HG03139 (cell line): ENCODE measurements around the gene GFRA1.
"Not testable (repeated sequence)": the region's sequence is repeated elsewhere in the genome, so short reads cannot be mapped to it uniquely, and the experiment has no call there.

Experiments used
- ATAC-seq: cut with Tn5 transposase; IDR thresholded peaks from one replicate; pipeline ENCODE4 v1.9.1; 2021; ENCODE audit not compliant: unreplicated experiment

GFRA1 gene

GRCh38 chr10:116076621-116077020 lies 196.4 kb downstream of the GFRA1 start:
- ATAC-seq = no peak

- no peak for ATAC-seq
Observed at GRCh38 chr10:116073510-116073909, 199.5 kb downstream of the GFRA1 start.

- no peak for ATAC-seq
Observed at GRCh38 chr10:116073001-116073400, 200.0 kb downstream of the GFRA1 start.

- ATAC-seq = no peak
Observed at GRCh38 chr10:116071453-116072148, 201.4 kb downstream of the GFRA1 start.

GRCh38 chr10:116070743-116071320 lies 202.2 kb downstream of the GFRA1 start:
- ATAC-seq = no peak

GRCh38 chr10:116069856-116070255 lies 203.2 kb downstream of the GFRA1 start:
- ATAC-seq = no peak

- no peak for ATAC-seq
Observed at GRCh38 chr10:116067825-116068224, 205.2 kb downstream of the GFRA1 start.

GRCh38 chr10:116063107-116063506 lies 209.9 kb downstream of the GFRA1 start:
- no peak for ATAC-seq

- ATAC-seq = no peak
Observed at GRCh38 chr10:116060864-116061263, 212.1 kb downstream of the GFRA1 start.

- no peak for ATAC-seq
Observed at GRCh38 chr10:116059320-116059719, 213.7 kb downstream of the GFRA1 start.

GRCh38 chr10:116056445-116057293 lies 216.3 kb downstream of the GFRA1 start:
- ATAC-seq = no peak

GRCh38 chr10:116055917-116056252 lies 217.1 kb downstream of the GFRA1 start:
- ATAC-seq = no peak

- no peak for ATAC-seq
Observed at GRCh38 chr10:116055252-116055916, 217.6 kb downstream of the GFRA1 start.

- no peak for ATAC-seq
Observed at GRCh38 chr10:116053910-116054309, 219.1 kb downstream of the GFRA1 start.

GRCh38 chr10:116053009-116053730 lies 219.8 kb downstream of the GFRA1 start:
- not testable (repeated sequence) for ATAC-seq

- ATAC-seq = not testable (repeated sequence)
Observed at GRCh38 chr10:116052522-116052921, 220.5 kb downstream of the GFRA1 start.

- no peak for ATAC-seq
Observed at GRCh38 chr10:116049974-116050304, 223.1 kb downstream of the GFRA1 start.

- ATAC-seq = no peak
Observed at GRCh38 chr10:116049158-116049973, 223.6 kb downstream of the GFRA1 start.

GRCh38 chr10:116045366-116046356 lies 227.3 kb downstream of the GFRA1 start:
- ATAC-seq = no peak
